Measurements from ENCODE around the gene GLYATL1. TPM values are rescaled to one million over a fixed set of nuclear protein-coding genes. Genes with fewer than 3 reads are reported as not detected.

The GLYATL1 gene
- total RNA-seq, 4 donors from 2014 or later = 0.30 to 6.8 (median 2.3) TPM

GRCh38 chr11:58977470-58977869 lies 38.2 kb downstream of the GLYATL1 start:
- no peak overlapping the region for H3K4me3 ChIP-seq (ENCODE audit: low read depth, poor library complexity, severe bottlenecking)
- intact Hi-C loops (cut with DNase I; ENCODE audit: low total_unique reads) = no loop called here
- TF ChIP-seq CTCF (IDR thresholded peaks at IDR 0.05) (no peak), POLR2A (IDR thresholded peaks at IDR 0.05) (no peak)
- no peak for DNase-seq (ENCODE audit: low spot score in 2 of 2)

- TF ChIP-seq POLR2A (IDR thresholded peaks at IDR 0.05) = no peak
- no peak for TF ChIP-seq CTCF (IDR thresholded peaks at IDR 0.05)
- intact Hi-C loops (cut with DNase I; ENCODE audit: low total_unique reads) = no loop called here
- no peak overlapping the region for H3K4me3 ChIP-seq (ENCODE audit: low read depth, poor library complexity, severe bottlenecking)
- WGBS, 2 donors = 85 to 93% methylated on average over 2 of the region's 2 CpGs
- no peak for DNase-seq (ENCODE audit: low spot score in 2 of 2)
Measured at GRCh38 chr11:58979222-58979621, 39.9 kb downstream of the GLYATL1 start.

- TF ChIP-seq POLR2A (IDR thresholded peaks at IDR 0.05) (no peak), CTCF (IDR thresholded peaks at IDR 0.05) (no peak)
- intact Hi-C loops (cut with DNase I; ENCODE audit: low total_unique reads) = no loop called here
- DNase-seq (ENCODE audit: low spot score in 2 of 2) = no peak
- no peak overlapping the region for H3K4me3 ChIP-seq (ENCODE audit: low read depth, poor library complexity, severe bottlenecking)
- WGBS, 2 donors = 66 to 71% methylated on average over 8 of the region's 8 CpGs
Measured at GRCh38 chr11:58980159-58980843, 41.0 kb downstream of the GLYATL1 start.

- no peak overlapping the region for H3K4me3 ChIP-seq (ENCODE audit: low read depth, poor library complexity, severe bottlenecking)
- 80 to 83% methylated on average over 1 of the region's 1 CpG for WGBS, 2 donors
- TF ChIP-seq CTCF (IDR thresholded peaks at IDR 0.05) = no peak
- TF ChIP-seq POLR2A (IDR thresholded peaks at IDR 0.05) = no peak
- DNase-seq (ENCODE audit: low spot score in 2 of 2) = no peak
- intact Hi-C loops (cut with DNase I; ENCODE audit: low total_unique reads) = no loop called here
Measured at GRCh38 chr11:58992489-58992888, 53.2 kb downstream of the GLYATL1 start.

- no peak for TF ChIP-seq CTCF (IDR thresholded peaks at IDR 0.05)
- TF ChIP-seq POLR2A (IDR thresholded peaks at IDR 0.05) = no peak
- intact Hi-C loops (cut with DNase I; ENCODE audit: low total_unique reads) = no loop called here
- H3K4me3 ChIP-seq (ENCODE audit: low read depth, poor library complexity, severe bottlenecking) = no peak overlapping the region
- 94 to 95% methylated on average over 3 of the region's 3 CpGs for WGBS, 2 donors
- no peak for DNase-seq (ENCODE audit: low spot score in 2 of 2)
Measured at GRCh38 chr11:58994171-58994570, 54.9 kb downstream of the GLYATL1 start.
